ENCODE measurements around the gene CHRDL2.

Gene CHRDL2

DNA sequence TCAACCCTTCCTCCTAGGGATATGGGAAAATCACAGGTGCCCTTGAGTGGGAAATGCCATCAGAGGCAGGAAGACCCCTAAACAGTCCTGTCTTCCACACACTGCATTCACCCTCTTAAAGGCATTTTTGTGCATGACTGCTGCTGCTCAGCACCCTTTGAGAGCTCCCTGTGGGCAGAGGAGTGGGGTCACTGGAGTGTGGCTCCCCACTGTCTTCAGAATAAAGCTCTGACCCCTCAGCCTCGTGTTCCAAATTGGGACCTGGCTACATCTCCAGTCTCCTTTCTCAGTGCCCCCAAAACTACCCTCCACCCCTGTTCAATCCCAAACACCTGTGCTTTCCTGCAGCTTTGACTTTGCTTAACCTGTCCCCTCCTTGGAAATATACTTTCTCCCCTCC, 46.6 kb downstream of the CHRDL2 start:
- DNase-seq: peak; percentile 37

DNA sequence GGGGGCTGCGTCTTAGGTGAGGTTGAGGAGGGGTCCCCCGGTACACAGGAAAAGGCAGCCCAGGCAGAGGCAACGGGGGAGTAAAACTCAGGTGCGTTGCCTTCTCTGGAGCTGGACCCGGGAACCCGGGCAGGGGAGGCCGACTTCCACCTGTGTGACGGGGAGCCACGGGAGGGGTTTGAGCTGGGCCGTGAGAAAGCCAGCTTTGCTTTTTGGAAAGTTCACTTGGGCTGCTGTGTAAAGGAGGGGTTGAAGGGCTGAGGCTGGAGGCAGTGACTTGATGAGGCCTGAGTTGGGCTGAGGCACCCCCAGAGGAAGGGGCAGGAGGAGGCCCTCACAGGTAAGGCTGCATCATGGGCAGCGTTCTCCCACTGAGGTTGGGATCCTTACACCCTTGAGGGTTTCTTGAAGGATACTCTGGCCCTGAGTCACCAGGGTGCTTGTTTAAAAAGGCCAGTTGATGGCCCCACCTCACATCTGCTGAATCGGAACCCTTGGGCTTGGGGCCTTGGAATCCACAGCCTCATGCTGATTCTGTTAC, 47.2 kb downstream of the CHRDL2 start:
- peak; percentile 45 for DNase-seq

- DNase-seq: peak; percentile 63
These were observed 47.9 kb downstream of the CHRDL2 start for GRCh38 chr11:74683279-74683871.

DNA sequence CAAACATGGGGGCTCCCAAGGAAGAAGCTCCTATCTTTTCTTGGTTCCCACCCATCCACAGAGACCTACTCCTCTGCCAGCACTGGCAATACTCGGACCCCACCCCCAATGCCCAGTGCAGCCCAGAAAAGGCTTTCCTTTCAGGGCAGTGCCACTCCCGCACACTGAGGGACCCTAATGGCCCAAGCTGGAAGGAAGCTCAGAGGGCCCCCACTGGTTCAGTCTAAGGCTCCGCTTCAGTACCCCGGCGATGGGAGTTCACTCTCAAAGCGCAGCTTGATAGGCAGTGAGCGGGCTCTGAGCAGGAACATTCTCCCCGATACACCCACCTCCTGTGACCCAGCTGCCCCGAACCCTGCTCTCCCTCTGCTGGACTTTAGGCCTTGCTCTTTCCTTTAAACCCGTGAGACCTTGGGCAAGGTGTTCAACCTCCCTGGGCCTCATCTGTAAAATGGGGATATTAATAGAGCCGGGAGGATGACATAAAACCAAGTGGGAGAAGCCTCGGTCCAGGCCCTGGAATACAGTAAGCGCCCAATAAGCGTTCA, 48.4 kb downstream of the CHRDL2 start:
- peak; percentile 43 for DNase-seq

DNA sequence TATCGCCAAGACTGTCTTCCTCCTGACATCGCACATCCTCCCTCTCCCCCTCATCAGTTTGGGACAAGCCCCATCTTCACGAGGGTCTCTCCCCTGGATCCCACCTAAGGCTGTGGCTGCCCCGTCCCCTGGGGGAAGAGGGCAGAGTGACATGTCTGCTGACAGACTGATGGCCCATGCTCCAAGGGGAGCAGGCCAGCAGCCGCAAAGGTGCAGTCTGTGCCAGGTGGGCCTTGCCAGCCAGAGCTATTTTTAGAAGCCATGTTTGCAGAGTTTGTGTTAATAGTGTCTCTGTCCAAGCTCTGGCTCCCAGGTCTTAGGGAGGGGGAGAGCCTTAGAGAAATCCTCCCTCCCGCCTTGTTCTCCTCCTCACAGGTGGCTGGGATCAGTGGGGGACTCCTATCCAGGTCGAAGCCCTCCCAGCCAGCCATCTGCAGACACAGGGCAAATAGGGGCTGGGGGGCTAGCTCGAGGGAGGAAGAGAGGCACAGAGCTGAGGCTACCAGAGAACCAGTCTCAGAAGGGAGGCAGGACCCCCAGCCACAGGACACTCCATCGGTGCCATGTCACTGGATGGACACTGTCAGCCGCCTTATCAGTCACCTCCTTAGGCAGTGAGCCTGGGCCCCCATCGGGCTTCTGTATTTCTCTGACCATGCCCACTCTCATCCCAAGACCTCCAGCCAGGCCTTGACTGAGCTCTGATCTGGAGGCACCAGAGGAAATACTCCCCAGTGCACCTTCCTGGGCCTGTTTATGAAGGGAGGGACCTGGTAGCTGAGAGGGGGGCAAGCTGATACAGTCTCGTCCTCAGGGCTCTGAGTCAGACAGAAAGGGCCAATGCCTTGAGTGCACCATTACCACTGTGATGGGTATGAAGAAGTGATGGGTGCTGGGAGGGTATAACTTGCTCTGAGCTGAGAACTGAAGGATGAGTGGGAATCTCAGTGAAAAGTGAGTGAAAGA, 49.3 kb downstream of the CHRDL2 start:
- peak; percentile 54 for DNase-seq

- DNase-seq: peak; percentile 38
These were observed 50.3 kb downstream of the CHRDL2 start for GRCh38 chr11:74680703-74681531.

DNA sequence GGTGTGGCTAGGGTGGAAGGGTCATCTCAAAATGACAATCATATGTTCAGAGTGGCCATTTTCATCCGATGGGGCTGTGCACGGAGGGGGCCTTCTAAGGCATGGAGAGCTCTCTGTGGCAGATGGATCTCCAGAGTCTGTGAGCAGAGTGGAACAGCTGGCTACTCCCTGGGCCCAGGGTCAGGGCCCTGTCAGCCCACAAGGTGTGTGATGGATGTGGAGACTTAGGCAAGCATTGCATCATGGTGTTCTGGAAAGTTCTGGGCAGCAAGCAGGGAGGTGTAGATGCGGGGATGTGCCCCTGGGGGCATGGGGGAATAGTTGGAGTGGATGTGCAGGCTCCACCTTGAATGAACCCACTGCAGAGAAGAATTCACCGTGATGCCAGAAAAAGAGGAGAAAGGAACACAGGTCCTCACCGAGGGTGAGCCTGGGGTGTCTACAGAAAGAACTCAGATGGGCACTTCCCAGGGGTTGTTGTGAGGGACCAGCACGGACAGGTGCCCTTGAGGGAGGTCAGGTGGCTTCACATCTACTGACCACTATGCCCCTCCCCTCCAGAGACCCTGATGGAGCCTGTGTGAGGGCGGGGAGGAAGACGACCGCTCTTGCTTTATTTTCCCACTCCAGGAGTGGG, 51.1 kb downstream of the CHRDL2 start:
- peak; percentile 37 for DNase-seq

DNA sequence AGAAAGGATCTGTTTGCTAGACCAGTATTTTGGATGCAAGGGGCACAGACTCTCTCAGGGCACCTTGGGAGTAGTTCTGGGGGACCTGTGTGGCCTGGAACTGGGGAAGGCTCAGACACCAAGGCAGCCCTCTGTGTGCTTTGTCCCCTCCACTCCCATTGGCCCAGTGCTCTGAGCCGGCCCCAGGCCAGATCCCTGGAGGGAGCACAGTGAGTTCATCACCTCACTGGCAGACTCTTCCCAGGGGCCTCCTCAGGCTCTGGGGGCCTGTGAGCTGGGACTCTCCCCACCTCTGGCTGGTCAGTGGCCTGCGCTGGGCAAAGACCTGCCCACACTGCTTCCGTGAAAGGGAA, 51.7 kb downstream of the CHRDL2 start:
- peak; percentile 48 for DNase-seq

DNA sequence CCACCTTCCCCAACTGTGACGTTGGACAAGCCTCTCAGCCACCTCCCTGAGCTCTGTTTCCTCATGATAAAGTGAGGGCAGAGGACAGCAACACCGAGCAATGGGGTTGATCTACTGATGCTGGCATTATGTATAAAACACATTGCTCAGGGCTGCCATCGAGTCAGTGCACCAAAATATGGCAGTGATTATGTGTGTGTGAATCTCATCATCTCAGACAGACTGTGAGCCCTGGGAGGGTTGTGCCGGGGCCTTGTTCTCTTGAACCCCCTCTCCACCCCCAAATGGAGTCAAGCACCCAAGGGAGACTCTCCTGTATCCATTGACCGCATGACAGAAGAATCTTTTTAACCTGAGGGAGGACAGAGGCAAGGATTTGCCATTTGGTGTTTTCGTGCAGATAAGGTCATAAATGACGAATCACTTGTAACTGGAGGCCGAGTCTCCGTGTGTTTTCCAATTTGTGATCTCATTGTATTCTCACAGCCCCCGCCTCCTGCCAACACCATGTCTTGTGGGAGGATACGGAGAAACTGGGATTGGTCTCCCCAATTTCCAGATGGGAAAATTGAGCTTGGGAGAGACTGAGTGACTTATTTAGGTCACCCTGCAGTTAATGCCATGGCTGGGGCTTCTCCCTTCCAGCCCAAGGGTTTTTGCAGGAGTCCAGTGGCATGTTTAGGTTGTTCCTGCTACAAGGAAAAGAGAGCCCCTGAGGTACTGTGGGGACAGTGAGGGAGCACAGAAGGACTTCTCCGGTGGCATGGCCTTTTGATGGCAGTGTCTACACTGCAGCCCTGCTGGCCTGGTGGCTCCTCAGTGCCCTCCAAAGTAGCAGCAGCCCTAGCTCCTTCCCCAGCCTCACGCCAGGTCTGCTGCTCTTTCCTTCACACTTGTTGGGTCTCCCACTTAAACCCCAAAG, 52.4 kb downstream of the CHRDL2 start:
- peak; percentile 38 for DNase-seq

DNA sequence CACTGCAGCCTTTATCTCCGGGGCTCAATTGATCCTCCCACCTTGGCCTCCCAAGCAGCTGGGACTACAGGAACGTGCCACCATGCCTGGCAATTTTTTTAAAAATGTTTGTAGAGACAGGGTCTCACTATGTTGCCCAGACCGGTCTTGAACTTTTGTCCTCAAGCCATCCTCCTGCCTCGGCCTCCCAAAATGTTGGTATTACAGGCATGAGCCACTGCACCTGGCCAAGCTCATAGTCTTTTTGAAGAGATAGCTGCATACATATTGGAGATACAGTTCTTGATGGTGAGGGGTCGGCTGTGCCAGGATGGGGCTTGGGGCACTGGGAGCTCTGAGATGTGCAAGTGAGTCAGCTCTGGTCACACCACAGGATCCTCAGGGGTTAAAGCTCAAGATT, 53.2 kb downstream of the CHRDL2 start:
- DNase-seq: no peak

- peak; percentile 35 for DNase-seq
These were observed 54.1 kb downstream of the CHRDL2 start for GRCh38 chr11:74677131-74677530.

DNA sequence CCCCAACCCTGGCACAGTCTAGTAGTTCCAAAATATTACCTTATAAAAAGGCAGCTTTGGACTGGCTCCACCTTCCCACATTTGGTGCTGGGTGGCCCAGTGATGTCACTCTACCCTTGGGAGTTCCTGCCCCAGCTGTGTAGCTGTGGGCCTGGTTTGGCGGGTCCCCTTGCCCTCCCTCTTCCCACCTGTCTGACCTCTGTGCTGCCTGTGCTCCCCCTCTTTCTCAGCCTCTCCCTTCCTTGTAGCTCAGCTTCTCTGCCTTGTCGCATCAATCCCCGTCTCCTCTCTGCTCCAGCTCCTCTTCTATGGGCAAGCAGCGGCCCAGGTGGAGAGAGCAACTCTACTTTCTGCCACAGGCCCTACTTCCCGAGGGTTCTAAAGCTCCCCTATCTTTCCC, 54.6 kb downstream of the CHRDL2 start:
- DNase-seq: peak; percentile 31

GRCh38 chr11:74675761-74676160, 55.5 kb downstream of the CHRDL2 start:
- no peak for DNase-seq

GRCh38 chr11:74673693-74674360, 57.4 kb downstream of the CHRDL2 start:
- DNase-seq: peak; percentile 38

- DNase-seq: peak; percentile 56
These were observed 58.1 kb downstream of the CHRDL2 start for GRCh38 chr11:74672956-74673692.

GRCh38 chr11:74672332-74672955, 58.8 kb downstream of the CHRDL2 start:
- DNase-seq: peak; percentile 51

DNA sequence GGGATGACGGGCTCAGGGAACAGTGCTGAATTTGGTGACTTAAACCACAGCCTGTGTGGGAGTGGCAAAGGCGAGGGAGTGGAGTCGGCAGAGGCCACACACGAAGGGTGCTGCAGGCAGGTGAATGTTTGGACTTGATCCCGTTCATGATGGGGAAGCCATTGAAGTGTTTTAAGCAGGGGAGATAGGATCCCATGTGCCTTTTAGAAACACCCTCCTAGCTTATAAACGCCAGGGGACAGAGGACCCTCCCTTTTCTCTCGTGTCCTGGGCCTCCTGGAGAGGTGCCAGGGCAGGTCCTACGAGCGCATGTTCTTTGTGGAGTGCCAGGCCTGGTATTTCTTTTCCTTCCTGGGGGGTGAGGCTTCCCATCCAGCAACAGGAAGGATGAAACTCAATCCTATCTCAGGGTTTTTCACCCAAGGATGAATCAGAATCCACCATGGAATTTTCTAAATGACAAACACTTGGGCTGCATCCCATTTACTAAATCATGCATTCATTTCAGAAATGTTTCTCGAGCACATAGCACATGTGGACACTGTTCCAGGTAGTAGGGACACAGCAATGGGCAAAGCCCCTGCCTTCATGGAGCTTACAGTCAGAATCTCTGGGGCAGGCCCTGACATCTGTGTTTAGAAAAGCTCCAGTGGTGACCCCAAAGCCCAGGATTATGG, 59.6 kb downstream of the CHRDL2 start:
- DNase-seq: no peak

DNA sequence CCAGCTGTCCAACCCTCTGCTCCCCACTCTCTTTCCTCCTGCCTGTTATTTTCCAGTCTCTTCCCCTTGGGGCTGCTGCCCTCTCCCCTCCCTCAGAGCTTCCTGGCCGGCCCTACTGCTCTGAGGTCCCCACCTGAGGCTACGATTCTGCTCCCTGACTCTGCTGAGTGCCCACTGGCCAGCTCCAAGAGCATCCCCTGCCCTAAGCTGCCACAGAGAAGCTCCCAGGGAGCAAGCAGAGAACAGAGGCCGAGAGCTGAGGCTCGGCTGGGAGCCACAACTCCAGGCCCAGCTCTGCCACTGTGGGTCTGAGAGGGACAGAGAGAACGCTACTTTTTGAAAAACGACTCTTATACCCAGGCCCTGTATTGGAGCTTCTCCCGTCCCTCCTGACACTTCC, 61.1 kb downstream of the CHRDL2 start:
- no peak for DNase-seq
